GM12801 (cell line): ENCODE data around the gene MED15.

ENCODE experiments used
- CTCF ChIP-seq: IDR thresholded peaks from one replicate; pipeline ENCODE4 v1.5.1; 2011; ENCODE audit warnings: control low read depth; ENCODE audit not compliant: insufficient read length; ENCODE audit errors: extremely low read depth

MED15 gene

GRCh38 chr22:20630873-20631617 is 123.6 kb downstream of the MED15 start:
- TF ChIP-seq CTCF: no peak

GRCh38 chr22:20632082-20632481 is 124.7 kb downstream of the MED15 start:
- TF ChIP-seq CTCF: no peak

GRCh38 chr22:20632518-20632917 is 125.1 kb downstream of the MED15 start:
- no peak for TF ChIP-seq CTCF

- TF ChIP-seq CTCF: no peak
Observed at GRCh38 chr22:20634560-20635226, 127.3 kb downstream of the MED15 start.

- no peak for TF ChIP-seq CTCF
Observed at GRCh38 chr22:20635227-20635591, 127.8 kb downstream of the MED15 start.

GRCh38 chr22:20636075-20636812 is 128.8 kb downstream of the MED15 start:
- no peak for TF ChIP-seq CTCF

- TF ChIP-seq CTCF: no peak
Observed at GRCh38 chr22:20636945-20637344, 129.5 kb downstream of the MED15 start.
